WTC11 (cell line): ENCODE data around the gene PLAAT5. TPM values are rescaled to one million over a fixed set of nuclear protein-coding genes. Genes with fewer than 3 reads are reported as not detected.

Source experiments
- ATAC-seq: fragments of 200-7000 bp; cut with Tn5 transposase; 2 replicates; pipeline ENCODE4 v1.10.0; 2021; ENCODE audit warnings: mild to moderate bottlenecking, moderate library complexity
- CTCF ChIA-PET: fragments of 300-600 bp; sonication (Branson Sonifier 250); formaldehyde crosslinking; loops from one replicate; lab custom pipeline; 2021; ENCODE audit warnings: antibody characterized with exemption; lab: Charles Lee
- POLR2A ChIA-PET: fragments of 350-600 bp; sonication (Branson Sonifier 250); formaldehyde crosslinking; loops from one replicate; lab custom pipeline; 2021; ENCODE audit warnings: antibody characterized with exemption; lab: Charles Lee
- DNase-seq: peaks from one replicate; pipeline ENCODE4 v3.0.0; 2021; ENCODE audit warnings: low spot score
- H3K27ac Mint-ChIP-seq: 2 replicates; pipeline ENCODE4 v1.8.0; 2021; ENCODE audit warnings: mixed read lengths
- H3K27me3 Mint-ChIP-seq: 2 replicates; pipeline ENCODE4 v1.8.0; 2021; ENCODE audit warnings: low read depth, mild to moderate bottlenecking, moderate library complexity, mixed read lengths
- H3K36me3 Mint-ChIP-seq: 2 replicates; pipeline ENCODE4 v1.8.0; 2021; ENCODE audit warnings: mixed read lengths
- H3K4me1 Mint-ChIP-seq: 2 replicates; pipeline ENCODE4 v1.8.0; 2022; ENCODE audit warnings: mixed read lengths
- H3K4me3 Mint-ChIP-seq: 2 replicates; pipeline ENCODE4 v1.8.0; 2021; ENCODE audit warnings: mild to moderate bottlenecking, moderate library complexity, mixed read lengths
- H3K9me3 Mint-ChIP-seq: 2 replicates; pipeline ENCODE4 v1.8.0; 2021; ENCODE audit warnings: mixed read lengths
- AFF4 ChIP-seq: sonication (generic); formaldehyde crosslinking; IDR thresholded peaks from 2 replicates; pipeline ENCODE4 v1.8.1; 2023; ENCODE audit warnings: mild to moderate bottlenecking, missing genetic modification reagents, borderline replicate concordance
- HMGA2 ChIP-seq: fragments of 250-450 bp; sonication (Bioruptor Pico); IDR thresholded peaks from 2 replicates; pipeline ENCODE4 v1.4.0; 2021; ENCODE audit warnings: mild to moderate bottlenecking, moderate library complexity
- JUN ChIP-seq: sonication (generic); formaldehyde crosslinking; IDR thresholded peaks from 2 replicates; pipeline ENCODE4 v1.8.0; 2023; ENCODE audit warnings: mild to moderate bottlenecking, missing genetic modification reagents
- KAT7 ChIP-seq: sonication (generic); formaldehyde crosslinking; IDR thresholded peaks from 2 replicates; pipeline ENCODE4 v1.8.1; 2023; ENCODE audit warnings: missing genetic modification reagents, mild to moderate bottlenecking, borderline replicate concordance
- NFE2L1 ChIP-seq: sonication (generic); formaldehyde crosslinking; IDR thresholded peaks from 2 replicates; pipeline ENCODE4 v1.8.1; 2023; ENCODE audit warnings: missing genetic modification reagents
- NR1H2 ChIP-seq: sonication (generic); formaldehyde crosslinking; IDR thresholded peaks from 2 replicates; pipeline ENCODE4 v1.9.0; 2021; ENCODE audit warnings: mild to moderate bottlenecking, moderate library complexity, missing genetic modification reagents
- PRDM15 ChIP-seq: sonication (generic); formaldehyde crosslinking; IDR thresholded peaks from 2 replicates; pipeline ENCODE4 v1.8.0; 2022; ENCODE audit warnings: missing genetic modification reagents
- SP1 ChIP-seq: sonication (generic); formaldehyde crosslinking; conservative IDR thresholded peaks from 2 replicates; pipeline ENCODE4 v1.8.1; 2022; ENCODE audit warnings: missing genetic modification reagents
- TEAD1 ChIP-seq: sonication (generic); formaldehyde crosslinking; IDR thresholded peaks from 2 replicates; pipeline ENCODE4 v1.8.0; 2022; ENCODE audit warnings: mild to moderate bottlenecking, missing genetic modification reagents
- TEAD4 ChIP-seq: sonication (generic); formaldehyde crosslinking; IDR thresholded peaks from 2 replicates; pipeline ENCODE4 v1.8.0; 2022; ENCODE audit warnings: mild to moderate bottlenecking, missing genetic modification reagents
- ZBTB43 ChIP-seq: sonication (generic); formaldehyde crosslinking; IDR thresholded peaks from 2 replicates; pipeline ENCODE4 v1.8.1; 2023; ENCODE audit warnings: mild to moderate bottlenecking, missing genetic modification reagents
- ZNF121 ChIP-seq: sonication (generic); formaldehyde crosslinking; IDR thresholded peaks from 2 replicates; pipeline ENCODE4 v1.8.0; 2023; ENCODE audit warnings: missing genetic modification reagents
- ZNF263 ChIP-seq: sonication (generic); formaldehyde crosslinking; IDR thresholded peaks from 2 replicates; pipeline ENCODE4 v1.8.1; 2022; ENCODE audit warnings: low read depth, mild to moderate bottlenecking, moderate library complexity, missing genetic modification reagents
- total RNA-seq: library from RNA; stranded (reverse); gene quantifications from 3 replicates; pipeline ENCODE4 v1.2.3, GENCODE V29; 2021
- TF ChIP-seq, protein P1 (sequence below): sonication (generic); formaldehyde crosslinking; IDR thresholded peaks from 2 replicates; pipeline ENCODE4 v1.8.1; 2022; ENCODE audit warnings: low read depth, mild to moderate bottlenecking, moderate library complexity, missing genetic modification reagents, borderline replicate concordance
- TF ChIP-seq, protein P2 (sequence below): fragments of 250-450 bp; sonication (Bioruptor Pico); IDR thresholded peaks from 2 replicates; pipeline ENCODE4 v1.9.0; 2021; ENCODE audit warnings: moderate library complexity, mild to moderate bottlenecking, inconsistent platforms, borderline replicate concordance

The PLAAT5 gene
- total RNA-seq, 1 experiment from 2014 or later: 23.0 TPM

DNA sequence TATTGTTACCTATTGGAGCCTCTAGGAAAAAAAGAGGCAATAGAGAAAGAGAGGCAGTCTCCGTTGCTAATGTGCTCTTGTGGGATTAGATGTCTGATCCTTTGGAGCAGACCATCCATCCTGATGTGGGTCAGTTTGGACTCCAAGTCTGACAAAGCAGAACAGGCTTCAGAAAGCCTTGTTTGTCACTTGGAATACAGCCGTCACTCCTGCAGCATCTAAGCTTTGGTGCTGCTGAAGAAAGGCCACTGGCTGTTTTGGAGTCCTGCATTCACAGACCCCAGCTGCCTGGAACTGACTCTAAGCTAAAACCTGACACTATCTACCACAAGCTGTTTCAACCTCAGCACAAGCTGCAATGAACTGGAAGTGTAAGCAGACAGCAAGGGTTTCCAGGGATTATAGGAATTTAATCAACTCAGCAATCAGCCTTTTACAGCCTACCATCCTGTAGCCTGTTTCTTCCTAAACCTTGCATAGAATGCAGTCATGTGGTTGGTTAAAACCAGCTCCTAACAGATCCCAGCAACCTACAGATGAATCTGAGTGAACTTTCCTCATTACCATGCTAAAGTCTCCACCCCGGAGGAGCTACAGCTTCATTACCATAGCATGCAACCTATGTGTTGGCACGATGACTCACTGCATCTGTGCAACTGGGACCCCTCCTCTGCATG is 42.0 kb upstream of the PLAAT5 start (continued):
- TF ChIP-seq PRDM15 (CRISPR knock-in tag): no peak

GRCh38 chr11:63532117-63532516 is 41.1 kb upstream of the PLAAT5 start:
- H3K27ac Mint-ChIP-seq: peak overlapping the region; percentile 99
- peaks cover 3% of the 10 kb centered on the region; the same call in 1 of the 2 replicates for H3K36me3 Mint-ChIP-seq
- CTCF ChIA-PET: interaction anchor here (1.9 kb wide), 1 partner anchor 24 kb away, joined by 8 read pairs; no protein-coding TSS in a partner anchor
- H3K9me3 Mint-ChIP-seq: no peaks in the 10 kb centered on the region
- ATAC-seq (no peak), DNase-seq (no peak)
- H3K4me3 Mint-ChIP-seq: peak overlapping the region; percentile 47
- POLR2A ChIA-PET: no interaction called here
- H3K27me3 Mint-ChIP-seq: no peaks in the 10 kb centered on the region
- peaks cover 72% of the 10 kb centered on the region for H3K4me1 Mint-ChIP-seq
- TF ChIP-seq TEAD4 (CRISPR knock-in tag) (0 out of 2 replicates have a peak, but pooled peaks have one; percentile 31), ZBTB43 (0 out of 2 replicates have a peak, but pooled peaks have one; percentile 16), AFF4 (no peak), ZNF263 (CRISPR knock-in tag) (no peak), NR1H2 (no peak), SP1 (CRISPR knock-in tag) (0 out of 2 replicates have a peak, but pooled peaks have one; percentile 18), PRDM15 (CRISPR knock-in tag) (no peak), NFE2L1 (CRISPR knock-in tag) (0 out of 2 replicates have a peak, but pooled peaks have one; percentile 30), HMGA2 (CRISPR knock-in tag) (no peak), ZNF121 (CRISPR knock-in tag) (no peak), JUN (CRISPR knock-in tag) (no peak), TEAD1 (peak; percentile 47; the same call in 1 of the 2 replicates), KAT7 (CRISPR knock-in tag) (no peak)
- TF ChIP-seq, protein P1, sequence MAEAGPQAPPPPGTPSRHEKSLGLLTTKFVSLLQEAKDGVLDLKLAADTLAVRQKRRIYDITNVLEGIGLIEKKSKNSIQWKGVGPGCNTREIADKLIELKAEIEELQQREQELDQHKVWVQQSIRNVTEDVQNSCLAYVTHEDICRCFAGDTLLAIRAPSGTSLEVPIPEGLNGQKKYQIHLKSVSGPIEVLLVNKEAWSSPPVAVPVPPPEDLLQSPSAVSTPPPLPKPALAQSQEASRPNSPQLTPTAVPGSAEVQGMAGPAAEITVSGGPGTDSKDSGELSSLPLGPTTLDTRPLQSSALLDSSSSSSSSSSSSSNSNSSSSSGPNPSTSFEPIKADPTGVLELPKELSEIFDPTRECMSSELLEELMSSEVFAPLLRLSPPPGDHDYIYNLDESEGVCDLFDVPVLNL: no peak
- TF ChIP-seq, protein P2, sequence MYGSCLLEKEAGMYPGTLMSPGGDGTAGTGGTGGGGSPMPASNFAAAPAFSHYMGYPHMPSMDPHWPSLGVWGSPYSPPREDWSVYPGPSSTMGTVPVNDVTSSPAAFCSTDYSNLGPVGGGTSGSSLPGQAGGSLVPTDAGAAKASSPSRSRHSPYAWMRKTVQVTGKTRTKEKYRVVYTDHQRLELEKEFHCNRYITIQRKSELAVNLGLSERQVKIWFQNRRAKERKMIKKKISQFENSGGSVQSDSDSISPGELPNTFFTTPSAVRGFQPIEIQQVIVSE (CRISPR knock-in tag): no peak
